C4-2B (cell line): Measurements from ENCODE around the gene FCGR2B.
"Not testable (repeated sequence)": the region's sequence is repeated elsewhere in the genome, so short reads cannot be mapped to it uniquely, and the experiment has no call there.

ENCODE experiments used
- CTCF ChIP-seq: fragments of 450-650 bp; conservative IDR thresholded peaks from 2 replicates; pipeline ENCODE4 v1.5.1; 2017; ENCODE audit warnings: mild to moderate bottlenecking
- ZFX ChIP-seq: fragments of 450-650 bp; IDR thresholded peaks from 2 replicates; pipeline ENCODE4 v1.6.1; 2017

GRCh38 chr1:161647507-161648360 is 15.2 kb upstream of the FCGR2B start:
- peak; percentile 64 for TF ChIP-seq CTCF
- TF ChIP-seq ZFX = not testable (repeated sequence)
